Activated CD4-positive, alpha-beta T cell treated with anti-CD3 and anti-CD28 coated beads for 1 hour (primary cell): Measurements from ENCODE around the gene NXPE3.
A peak's percentile ranks its signal among the peaks of the same experiment; 100 is the strongest.

ENCODE experiments used
- DNase-seq: peaks from one replicate; pipeline ENCODE4 v3.0.0-alpha.2; 2020

The NXPE3 gene

GRCh38 chr3:101803173-101803782 lies 24.3 kb downstream of the NXPE3 start:
- no peak for DNase-seq

GRCh38 chr3:101803939-101804338 lies 24.9 kb downstream of the NXPE3 start:
- DNase-seq = no peak

- no peak for DNase-seq
Measured at GRCh38 chr3:101806491-101806890, 27.5 kb downstream of the NXPE3 start.

- no peak for DNase-seq
Measured at GRCh38 chr3:101807888-101808287, 28.9 kb downstream of the NXPE3 start.

- DNase-seq = no peak
Measured at GRCh38 chr3:101809178-101810021, 30.4 kb downstream of the NXPE3 start.

GRCh38 chr3:101810022-101810418 lies 31.0 kb downstream of the NXPE3 start:
- no peak for DNase-seq

GRCh38 chr3:101811875-101812274 lies 32.9 kb downstream of the NXPE3 start:
- no peak for DNase-seq

- DNase-seq = no peak
Measured at GRCh38 chr3:101812895-101813294, 33.9 kb downstream of the NXPE3 start.

- no peak for DNase-seq
Measured at GRCh38 chr3:101813817-101814440, 34.9 kb downstream of the NXPE3 start.

- no peak for DNase-seq
Measured at GRCh38 chr3:101814835-101815234, 35.8 kb downstream of the NXPE3 start.

GRCh38 chr3:101816215-101817149 lies 37.5 kb downstream of the NXPE3 start:
- no peak for DNase-seq

GRCh38 chr3:101817992-101818391 lies 39.0 kb downstream of the NXPE3 start:
- no peak for DNase-seq

GRCh38 chr3:101819649-101820206 lies 40.7 kb downstream of the NXPE3 start:
- DNase-seq = no peak

GRCh38 chr3:101821503-101821902 lies 42.5 kb downstream of the NXPE3 start:
- no peak for DNase-seq

- DNase-seq = no peak
Measured at GRCh38 chr3:101823525-101823924, 44.5 kb downstream of the NXPE3 start.

- no peak for DNase-seq
Measured at GRCh38 chr3:101824702-101825101, 45.7 kb downstream of the NXPE3 start.

- no peak for DNase-seq
Measured at GRCh38 chr3:101825904-101826445, 47.0 kb downstream of the NXPE3 start.

- peak; percentile 74 for DNase-seq
Measured at GRCh38 chr3:101827211-101828174, 48.5 kb downstream of the NXPE3 start.

GRCh38 chr3:101828276-101828675 lies 49.3 kb downstream of the NXPE3 start:
- no peak for DNase-seq

GRCh38 chr3:101828691-101829436 lies 49.9 kb downstream of the NXPE3 start:
- DNase-seq = peak; percentile 44
